Lower leg skin (tissue), 3 donors: ENCODE data around the gene BRD8.

Experiments
- CTCF ChIP-seq, 3 donors: fragments of 450-650 bp; IDR thresholded peaks; one replicate each; pipeline ENCODE4 v1.5.1; 2016; ENCODE audit warnings: antibody characterized with exemption in 3 of 3, mild to moderate bottlenecking in 3 of 3, moderate library complexity in 2 of 3
- POLR2A ChIP-seq, 2 donors: fragments of 450-650 bp; IDR thresholded peaks; one replicate each; pipeline ENCODE4 v1.6.1; 2016 to 2017; ENCODE audit warnings: antibody characterized with exemption in 2 of 2, mild to moderate bottlenecking in 1 of 2, moderate library complexity in 1 of 2

GRCh38 chr5:138141734-138142133, 36.7 kb downstream of the BRD8 start:
- TF ChIP-seq CTCF (IDR thresholded peaks at IDR 0.05) (no peak), POLR2A (IDR thresholded peaks at IDR 0.05) (no peak)
